Measurements from ENCODE around the gene RPS16. TPM values are rescaled to one million over a fixed set of nuclear protein-coding genes. Genes with fewer than 3 reads are reported as not detected.

RPS16 gene
- total and polyA plus RNA-seq, 2 of the 8 experiments (the other 6 are each of a cell fraction or from before 2014, with no cell fraction given): 2,433 to 7,810 TPM

- TF ChIP-seq SIN3A (conservative IDR thresholded peaks at IDR 0.05 in 1 of 2, IDR thresholded peaks at IDR 0.05 in 1 of 2; ENCODE audit: low read depth in 1 of 2, low read length in 2 of 2) (peak in 1 of 2 experiments; percentile 53; a peak in 2 of 4 replicates), POU5F1 (IDR thresholded peaks at IDR 0.05; ENCODE audit: low read depth, low read length) (no peak), YY1 (IDR thresholded peaks at IDR 0.05; ENCODE audit: low read depth, low read length) (no peak), POLR2AphosphoS5 (IDR thresholded peaks at IDR 0.05; ENCODE audit: low read depth, low read length) (peak; percentile 91; the same call in 1 of the 2 replicates), EGR1 (IDR thresholded peaks at IDR 0.05; ENCODE audit: borderline replicate concordance, low read depth, low read length) (peak; percentile 74), GABPA (IDR thresholded peaks at IDR 0.05; ENCODE audit: borderline replicate concordance, insufficient read depth, low read length) (0 out of 2 replicates have a peak, but pooled peaks have one; percentile 34), KDM5A (IDR thresholded peaks at IDR 0.05; ENCODE audit: low read length) (no peak)
These were observed 25.5 kb downstream of the RPS16 start (continued) for GRCh38 chr19:39410017-39410830.

Measured in H1 (cell line).